A673 (cell line): ENCODE data around the gene SDK1. TPM values are rescaled to one million over a fixed set of nuclear protein-coding genes. Genes with fewer than 3 reads are reported as not detected.

Source experiments
- BruUV-seq: library from RNA; stranded (reverse); fragments of 400-500 nt; replicated peaks from 2 replicates; lab custom pipeline; 2021; lab: Mats Ljungman, UMichigan
- CTCF ChIA-PET: fragments of 300-600 bp; sonication (Branson Sonifier 250); formaldehyde crosslinking; loops from one replicate; lab custom pipeline; 2022; ENCODE audit warnings: antibody characterized with exemption; lab: Charles Lee
- POLR2A ChIA-PET: fragments of 300-600 bp; sonication (Branson Sonifier 250); formaldehyde crosslinking; loops from one replicate; lab custom pipeline; 2022; ENCODE audit warnings: antibody characterized with exemption; ENCODE audit not compliant: low non-redundant PET; lab: Charles Lee
- DNase-seq: peaks from one replicate; pipeline ENCODE4 v3.0.0-alpha.2; 2015; ENCODE audit warnings: low spot score
- H3K27ac ChIP-seq: fragments of 200-600 bp; sonication (generic); 2 replicates; pipeline ENCODE4 v1.5.1; 2016; ENCODE audit warnings: mixed run types, low read depth, mild to moderate bottlenecking, mixed read lengths, antibody characterized with exemption, low read length; ENCODE audit not compliant: poor library complexity, severe bottlenecking
- H3K27me3 ChIP-seq: fragments of 200-600 bp; sonication (generic); replicated peaks from 2 replicates; pipeline ENCODE4 v1.6.1; 2017; ENCODE audit warnings: mixed run types, low read depth, mild to moderate bottlenecking, mixed read lengths, antibody characterized with exemption, low read length; ENCODE audit not compliant: insufficient read depth, poor library complexity
- H3K36me3 ChIP-seq: fragments of 200-600 bp; sonication (generic); 2 replicates; pipeline ENCODE4 v1.6.1; 2016; ENCODE audit warnings: mixed run types, mild to moderate bottlenecking, mixed read lengths, antibody characterized with exemption, low read length; ENCODE audit not compliant: insufficient read depth, poor library complexity, severe bottlenecking
- H3K4me1 ChIP-seq: fragments of 200-600 bp; sonication (generic); 2 replicates; pipeline ENCODE4 v1.6.1; 2017; ENCODE audit warnings: mixed run types, mild to moderate bottlenecking, mixed read lengths, antibody characterized with exemption, low read length; ENCODE audit not compliant: insufficient read depth, poor library complexity, severe bottlenecking
- H3K4me3 ChIP-seq: fragments of 200-600 bp; sonication (generic); 2 replicates; pipeline ENCODE4 v1.5.1; 2016; ENCODE audit warnings: low read depth, mixed run types, mild to moderate bottlenecking, mixed read lengths, low read length; ENCODE audit not compliant: poor library complexity, severe bottlenecking
- H3K9me3 ChIP-seq: fragments of 200-600 bp; sonication (generic); 2 replicates; pipeline ENCODE4 v1.6.1; 2016; ENCODE audit warnings: mixed run types, low read depth, mild to moderate bottlenecking, mixed read lengths, antibody characterized with exemption, low read length; ENCODE audit not compliant: poor library complexity, severe bottlenecking
- CTCF ChIP-seq: fragments of 300-800, 200-600 bp; sonication (generic); conservative IDR thresholded peaks from 2 replicates; pipeline ENCODE4 v1.5.1; 2017; ENCODE audit warnings: low read depth, mild to moderate bottlenecking, antibody characterized with exemption, low read length, moderate library complexity, mixed read lengths
- EZH2 ChIP-seq: fragments of 200-600 bp; sonication (generic); IDR thresholded peaks from 2 replicates; pipeline ENCODE4 v1.6.1; 2017; ENCODE audit warnings: borderline replicate concordance, low read depth, mild to moderate bottlenecking, mixed read lengths, antibody characterized with exemption, low read length; ENCODE audit not compliant: poor library complexity, severe bottlenecking
- intact Hi-C: fragments of 100-400 bp; cut with micrococcal nuclease; formaldehyde crosslinking; loops from one replicate; pipeline ENCODE4 v1.10.0; 2022; ENCODE audit not compliant: unreplicated experiment
- total RNA-seq: library from RNA; stranded (reverse); gene quantifications from 2 replicates; pipeline ENCODE4 v1.2.3, GENCODE V29; 2021

SDK1 gene
- total RNA-seq, 1 experiment from 2014 or later = 14.7 TPM

- ChIA-PET POLR2A (no interaction called here), CTCF (no interaction called here)
- no peak for DNase-seq
- no TSS peak for BruUV-seq
- no peak overlapping the region for H3K27ac ChIP-seq
- intact Hi-C loops = no loop called here
- no peaks in the 10 kb centered on the region for H3K27me3 ChIP-seq
- H3K4me3 ChIP-seq = no peak overlapping the region
- H3K36me3 ChIP-seq = no peaks in the 10 kb centered on the region
- peaks cover 9% of the 10 kb centered on the region for H3K4me1 ChIP-seq
- TF ChIP-seq EZH2 = no peak
- no peak for TF ChIP-seq CTCF
- no peaks in the 10 kb centered on the region for H3K9me3 ChIP-seq
These were observed 798.6 kb downstream of the SDK1 start for GRCh38 chr7:4099651-4100050.

GRCh38 chr7:4100148-4100547, 799.1 kb downstream of the SDK1 start:
- no peak for DNase-seq
- CTCF ChIA-PET = no interaction called here
- Histone ChIP-seq H3K36me3 (no peaks in the 10 kb centered on the region), H3K27ac (no peak overlapping the region), H3K9me3 (no peaks in the 10 kb centered on the region), H3K4me3 (no peak overlapping the region), H3K4me1 (peaks cover 9% of the 10 kb centered on the region), H3K27me3 (no peaks in the 10 kb centered on the region)
- TF ChIP-seq EZH2 (no peak), CTCF (no peak)
- BruUV-seq = no TSS peak
- POLR2A ChIA-PET = no interaction called here
- intact Hi-C loops = no loop called here

- no peak overlapping the region for H3K27ac ChIP-seq
- peaks cover 9% of the 10 kb centered on the region for H3K4me1 ChIP-seq
- intact Hi-C loops = no loop called here
- no TSS peak for BruUV-seq
- CTCF ChIA-PET = no interaction called here
- H3K27me3 ChIP-seq = no peaks in the 10 kb centered on the region
- POLR2A ChIA-PET = no interaction called here
- H3K9me3 ChIP-seq = no peaks in the 10 kb centered on the region
- no peak for DNase-seq
- H3K36me3 ChIP-seq = no peaks in the 10 kb centered on the region
- no peak overlapping the region for H3K4me3 ChIP-seq
- no peak for TF ChIP-seq EZH2
- no peak for TF ChIP-seq CTCF
These were observed 799.6 kb downstream of the SDK1 start for GRCh38 chr7:4100691-4101090.
